Fibroblast of villous mesenchyme (primary cell): ENCODE measurements around the gene ASPSCR1. TPM values are rescaled to one million over a fixed set of nuclear protein-coding genes. Genes with fewer than 3 reads are reported as not detected.

Experiments used
- DNase-seq: peaks from one replicate; pipeline ENCODE4 v3.0.0-alpha.2; 2010; ENCODE audit warnings: low read depth
- H3K4me3 ChIP-seq: 2 replicates; pipeline ENCODE4 v1.5.1; 2011; ENCODE audit warnings: low read depth, mild to moderate bottlenecking, low read length
- CTCF ChIP-seq: IDR thresholded peaks from 2 replicates; pipeline ENCODE4 v1.5.1; 2012; ENCODE audit warnings: low read depth, mild to moderate bottlenecking, low read length; ENCODE audit not compliant: insufficient read depth
- total RNA-seq: library from RNA; depleted of rRNA; stranded (reverse); fragments of >200 nt; gene quantifications from 2 replicates; pipeline ENCODE4 v1.2.3, GENCODE V29; 2012

Gene ASPSCR1
- total RNA-seq, 1 donor: 28.5 TPM

GRCh38 chr17:81954131-81955057 lies 23.0 kb upstream of the ASPSCR1 start:
- no peak for DNase-seq
- no peak overlapping the region for H3K4me3 ChIP-seq
- TF ChIP-seq CTCF: no peak

GRCh38 chr17:81955058-81955681 lies 22.3 kb upstream of the ASPSCR1 start:
- no peak for TF ChIP-seq CTCF
- no peak for DNase-seq

GRCh38 chr17:81955756-81956544 lies 21.5 kb upstream of the ASPSCR1 start:
- no peak for DNase-seq
- TF ChIP-seq CTCF: no peak
- no peak overlapping the region for H3K4me3 ChIP-seq

More at GRCh38 chr17:81955058-81955681, 22.3 kb upstream of the ASPSCR1 start:
- H3K4me3 ChIP-seq: no peak overlapping the region

- DNase-seq: no peak
- no peak for TF ChIP-seq CTCF
- H3K4me3 ChIP-seq: no peak overlapping the region
Measured at GRCh38 chr17:81956607-81957589, 20.5 kb upstream of the ASPSCR1 start.

GRCh38 chr17:81957691-81958432 lies 19.6 kb upstream of the ASPSCR1 start:
- H3K4me3 ChIP-seq: no peak overlapping the region
- DNase-seq: no peak
- TF ChIP-seq CTCF: no peak
